Testis (tissue), 2 donors: ENCODE data around the gene SDHAF2.
"Not testable (repeated sequence)": the region's sequence is repeated elsewhere in the genome, so short reads cannot be mapped to it uniquely, and the experiment has no call there.

Source experiments
- POLR2A ChIP-seq: fragments of 450-650 bp; IDR thresholded peaks from one replicate; pipeline ENCODE4 v1.6.1; 2017; ENCODE audit warnings: antibody characterized with exemption, mild to moderate bottlenecking, moderate library complexity
- TF ChIP-seq, protein P1 (sequence below), 3 experiments: fragments of 450-650 bp in 2 of 3; fragments of 200-600 bp in 1 of 3; sonication (generic) in 1 of 3; IDR thresholded peaks; one replicate each; pipeline ENCODE4 v1.5.1; 2016 to 2019; ENCODE audit warnings: antibody characterized with exemption in 3 of 3, mild to moderate bottlenecking in 2 of 3, moderate library complexity in 1 of 3

DNA sequence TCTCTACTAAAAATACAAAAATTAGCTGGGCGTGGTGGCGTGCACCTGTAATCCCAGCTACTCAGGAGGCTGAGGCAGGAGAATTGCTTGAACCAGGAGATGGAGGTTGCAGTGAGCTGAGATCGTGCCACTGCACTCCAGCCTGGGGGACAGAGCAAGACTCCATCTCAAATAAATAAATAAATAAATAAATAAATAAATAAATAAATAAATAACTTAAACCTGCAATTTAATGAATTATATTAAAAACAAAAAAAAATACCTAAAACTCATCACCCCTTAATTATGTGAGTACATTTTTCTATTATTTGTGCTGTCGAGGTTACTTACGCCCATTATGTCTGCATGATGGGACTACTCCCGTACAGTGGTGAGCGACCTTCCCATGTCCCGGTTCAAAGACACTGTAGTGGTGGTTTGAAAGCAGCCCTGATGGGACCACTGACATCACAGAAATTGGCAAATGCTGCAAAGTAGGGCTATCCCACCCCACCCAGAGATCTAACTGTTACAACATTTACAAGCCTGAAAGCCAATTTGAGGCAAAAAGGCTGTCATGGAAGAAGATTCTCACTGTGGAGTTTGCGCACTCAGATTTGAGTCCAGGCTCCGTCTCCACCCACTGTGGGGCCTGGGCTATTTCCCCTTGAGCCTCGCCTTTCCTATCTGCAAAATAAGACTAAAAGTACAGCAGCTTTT, 49.6 kb downstream of the SDHAF2 start:
- TF ChIP-seq, protein P1, sequence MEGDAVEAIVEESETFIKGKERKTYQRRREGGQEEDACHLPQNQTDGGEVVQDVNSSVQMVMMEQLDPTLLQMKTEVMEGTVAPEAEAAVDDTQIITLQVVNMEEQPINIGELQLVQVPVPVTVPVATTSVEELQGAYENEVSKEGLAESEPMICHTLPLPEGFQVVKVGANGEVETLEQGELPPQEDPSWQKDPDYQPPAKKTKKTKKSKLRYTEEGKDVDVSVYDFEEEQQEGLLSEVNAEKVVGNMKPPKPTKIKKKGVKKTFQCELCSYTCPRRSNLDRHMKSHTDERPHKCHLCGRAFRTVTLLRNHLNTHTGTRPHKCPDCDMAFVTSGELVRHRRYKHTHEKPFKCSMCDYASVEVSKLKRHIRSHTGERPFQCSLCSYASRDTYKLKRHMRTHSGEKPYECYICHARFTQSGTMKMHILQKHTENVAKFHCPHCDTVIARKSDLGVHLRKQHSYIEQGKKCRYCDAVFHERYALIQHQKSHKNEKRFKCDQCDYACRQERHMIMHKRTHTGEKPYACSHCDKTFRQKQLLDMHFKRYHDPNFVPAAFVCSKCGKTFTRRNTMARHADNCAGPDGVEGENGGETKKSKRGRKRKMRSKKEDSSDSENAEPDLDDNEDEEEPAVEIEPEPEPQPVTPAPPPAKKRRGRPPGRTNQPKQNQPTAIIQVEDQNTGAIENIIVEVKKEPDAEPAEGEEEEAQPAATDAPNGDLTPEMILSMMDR (IDR thresholded peaks at IDR 0.05): not testable (repeated sequence)
- not testable (repeated sequence) for TF ChIP-seq POLR2A
